ENCODE results near the gene GGNBP2.
A peak's percentile ranks its signal among the peaks of the same experiment; 100 is the strongest.
"Not testable (repeated sequence)": the region's sequence is repeated elsewhere in the genome, so short reads cannot be mapped to it uniquely, and the experiment has no call there.

Gene GGNBP2

DNA sequence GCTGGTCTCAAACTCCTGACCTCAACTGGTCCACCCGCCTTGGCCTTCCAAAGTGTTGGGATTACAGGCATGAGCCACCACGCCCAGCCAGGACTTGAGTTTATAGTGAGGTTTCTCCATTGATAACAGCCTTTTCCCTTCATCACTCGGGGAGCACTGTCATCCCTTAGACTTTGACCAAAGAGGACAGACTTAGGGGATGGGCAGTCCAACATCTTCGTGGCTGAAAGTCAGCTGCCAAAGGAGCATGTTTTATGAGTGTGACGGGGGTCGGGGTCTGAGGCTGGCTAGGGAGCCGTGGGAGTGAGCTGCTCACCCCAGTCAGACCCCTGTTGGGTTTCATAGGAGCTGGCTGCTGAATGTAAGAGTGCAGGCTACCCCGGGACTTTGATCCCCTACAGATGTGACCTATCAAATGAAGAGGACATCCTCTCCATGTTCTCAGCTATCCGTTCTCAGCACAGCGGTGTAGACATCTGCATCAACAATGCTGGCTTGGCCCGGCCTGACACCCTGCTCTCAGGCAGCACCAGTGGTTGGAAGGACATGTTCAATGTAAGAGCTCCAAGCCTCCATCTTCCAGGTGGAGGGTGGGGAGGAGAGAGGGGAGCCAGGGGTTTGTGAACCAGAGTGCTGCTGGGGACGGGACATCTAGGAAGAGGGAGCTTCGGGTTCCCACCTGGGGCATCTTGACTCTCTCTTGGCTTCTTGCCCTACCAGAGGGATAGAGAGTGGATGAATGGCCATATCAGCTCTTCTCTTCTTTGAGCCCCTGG is 50.1 kb downstream of the GGNBP2 start:
- intact Hi-C loops (cut with DNase I), result no loop called here
- peak in 1 of 42 donors; percentile 14 for DNase-seq

DNA sequence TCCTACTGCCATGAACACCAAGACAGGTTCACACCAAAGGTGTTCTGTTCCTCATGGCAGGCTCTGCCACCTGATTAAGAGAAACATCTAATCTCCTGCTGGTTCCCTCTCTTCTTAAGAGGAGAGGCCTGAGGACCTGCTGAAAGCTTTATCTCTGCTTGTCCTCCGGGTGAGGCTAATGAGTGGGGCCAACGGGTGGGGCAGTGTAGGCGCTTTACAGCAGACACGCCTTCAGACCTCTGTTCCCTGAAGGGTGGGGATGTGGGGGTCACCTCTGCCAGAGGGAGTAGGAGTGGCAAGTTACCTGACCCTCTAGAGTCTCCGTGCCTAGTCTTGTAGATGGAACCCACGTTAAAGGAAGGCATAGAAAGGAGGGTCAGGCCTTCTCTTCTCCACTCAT is 52.5 kb downstream of the GGNBP2 start:
- peak in 2 of 42 donors; percentile 5 to 13 for DNase-seq

DNA sequence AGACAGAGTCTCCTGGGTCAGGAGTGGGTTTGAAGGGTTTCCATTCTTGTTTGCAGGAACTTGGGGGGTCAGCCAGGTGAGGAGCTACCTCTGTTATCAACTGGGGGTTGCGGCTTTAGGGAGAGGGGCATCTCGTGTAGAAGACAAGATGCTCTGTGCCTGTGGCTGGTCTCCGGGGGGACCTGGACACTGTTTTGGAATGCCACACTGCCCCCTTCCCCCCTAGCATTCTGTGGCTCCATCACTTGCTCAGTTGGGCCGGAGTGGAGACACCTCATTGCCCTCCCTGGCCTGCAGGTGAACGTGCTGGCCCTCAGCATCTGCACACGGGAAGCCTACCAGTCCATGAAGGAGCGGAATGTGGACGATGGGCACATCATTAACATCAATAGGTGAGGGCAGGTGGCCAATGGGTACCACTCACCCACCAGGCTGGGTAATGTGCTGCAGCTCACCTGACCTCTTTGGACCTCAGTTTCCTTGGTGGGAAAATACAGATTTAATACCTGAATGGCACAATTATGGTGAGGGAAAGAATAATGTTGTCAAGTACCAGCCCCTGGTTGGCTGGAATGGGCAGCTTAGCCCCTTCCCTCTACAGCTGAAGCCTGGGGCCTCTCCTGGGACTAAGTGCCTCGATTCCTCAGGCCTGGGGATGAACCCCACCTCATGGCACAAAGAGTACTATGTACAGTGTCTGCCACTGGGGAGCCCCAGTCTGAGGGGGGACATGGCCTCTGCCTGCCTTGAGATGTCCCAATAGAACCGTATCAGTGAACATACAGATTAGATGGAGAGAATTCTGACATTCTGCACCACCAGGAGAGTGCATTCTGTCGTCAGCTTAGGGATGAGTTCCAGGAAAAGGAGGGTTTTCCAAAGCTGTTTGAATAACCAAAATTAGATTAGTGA is 53.4 kb downstream of the GGNBP2 start:
- peak in 1 of 42 donors; percentile 19 for DNase-seq
- intact Hi-C loops (cut with DNase I), result no loop called here

More for the DNA sequence above, 52.5 kb downstream of the GGNBP2 start:
- intact Hi-C loops (cut with DNase I), result no loop called here

DNA sequence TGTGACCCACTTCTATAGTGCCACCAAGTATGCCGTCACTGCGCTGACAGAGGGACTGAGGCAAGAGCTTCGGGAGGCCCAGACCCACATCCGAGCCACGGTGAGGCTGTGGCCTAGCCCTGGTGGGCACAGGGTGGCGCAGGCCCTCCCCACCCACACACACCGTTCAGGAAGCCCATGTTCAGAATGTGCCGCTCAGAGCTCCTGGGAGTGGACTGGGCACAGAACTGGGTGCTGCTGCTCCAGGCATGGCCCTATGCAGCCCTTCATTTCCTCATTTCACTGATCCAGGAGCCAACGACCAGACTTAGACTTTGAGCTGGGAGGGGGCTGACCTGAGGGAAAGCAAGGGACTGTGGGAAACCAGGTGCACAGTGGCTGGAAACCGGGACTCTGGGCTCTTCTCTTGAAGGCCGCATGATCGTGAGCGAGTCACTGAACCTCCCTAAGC is 54.3 kb downstream of the GGNBP2 start:
- DNase-seq, result peak in 1 of 42 donors; percentile 16
- intact Hi-C loops (cut with DNase I), result no loop called here

DNA sequence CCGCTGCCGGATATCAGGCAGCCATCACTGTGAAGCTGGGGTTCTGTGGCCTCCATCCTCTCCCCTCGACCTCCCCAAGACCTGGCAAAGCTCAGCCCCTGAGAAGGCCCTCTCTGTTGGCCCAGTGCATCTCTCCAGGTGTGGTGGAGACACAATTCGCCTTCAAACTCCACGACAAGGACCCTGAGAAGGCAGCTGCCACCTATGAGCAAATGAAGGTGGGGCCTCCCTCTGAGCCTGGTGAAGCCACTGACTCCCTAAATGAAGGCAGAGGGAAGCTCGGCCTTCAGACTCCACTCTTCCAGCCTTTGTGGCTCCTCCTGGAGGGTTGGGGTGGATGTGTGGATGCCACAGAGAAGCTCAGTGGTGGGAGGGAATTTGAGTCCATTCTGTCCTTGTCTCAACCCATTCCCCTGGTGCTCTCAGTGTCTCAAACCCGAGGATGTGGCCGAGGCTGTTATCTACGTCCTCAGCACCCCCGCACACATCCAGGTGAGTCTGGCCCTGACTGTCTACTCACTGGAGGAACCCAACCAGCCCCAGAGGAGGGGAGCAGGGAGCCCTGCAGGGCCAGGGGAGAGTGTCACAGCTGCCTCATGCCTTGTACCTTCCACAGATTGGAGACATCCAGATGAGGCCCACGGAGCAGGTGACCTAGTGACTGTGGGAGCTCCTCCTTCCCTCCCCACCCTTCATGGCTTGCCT is 55.0 kb downstream of the GGNBP2 start:
- DNase-seq, result no peak
- intact Hi-C loops (cut with DNase I), result loop anchor here (2.0 kb wide), 1 partner anchor 1009 kb away; the partner anchor contains the start of gene SYNRG

DNA sequence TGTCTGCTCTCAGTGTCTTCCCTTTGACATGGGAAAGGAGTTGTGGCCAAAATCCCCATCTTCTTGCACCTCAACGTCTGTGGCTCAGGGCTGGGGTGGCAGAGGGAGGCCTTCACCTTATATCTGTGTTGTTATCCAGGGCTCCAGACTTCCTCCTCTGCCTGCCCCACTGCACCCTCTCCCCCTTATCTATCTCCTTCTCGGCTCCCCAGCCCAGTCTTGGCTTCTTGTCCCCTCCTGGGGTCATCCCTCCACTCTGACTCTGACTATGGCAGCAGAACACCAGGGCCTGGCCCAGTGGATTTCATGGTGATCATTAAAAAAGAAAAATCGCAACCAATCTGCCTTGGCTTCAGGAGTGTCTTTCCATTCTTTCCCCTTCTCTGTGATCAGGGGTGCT is 55.7 kb downstream of the GGNBP2 start:
- intact Hi-C loops (cut with DNase I), result loop anchor here (2.0 kb wide), 1 partner anchor 1008 kb away; the partner anchor contains the start of gene SYNRG
- DNase-seq, result no peak

DNA sequence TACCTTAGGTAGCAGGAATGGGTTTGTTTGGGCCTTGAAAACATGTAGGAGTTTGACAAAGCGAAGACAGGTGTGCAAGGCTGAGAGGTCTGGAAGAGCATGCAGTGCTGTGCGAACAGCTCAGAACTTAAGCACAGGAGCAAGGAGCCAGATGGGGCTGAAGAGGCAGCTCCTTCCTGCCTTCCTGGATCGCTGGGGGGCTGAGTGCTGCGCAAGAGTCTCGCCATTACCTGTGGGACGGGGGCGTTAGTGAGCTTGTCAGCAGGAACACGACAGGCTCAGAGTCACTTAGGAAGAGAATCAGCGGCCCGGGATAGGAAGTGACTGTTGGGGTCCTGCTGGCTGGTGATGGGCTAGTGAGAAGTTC is 56.2 kb downstream of the GGNBP2 start:
- intact Hi-C loops (cut with DNase I), result loop anchor here (1.0 to 2.0 kb wide), 2 partner anchors 56 to 1008 kb away; partner anchors contain the start of gene SYNRG
- peak in 17 of 42 donors; percentile 16 to 78 (median 55) for DNase-seq

DNA sequence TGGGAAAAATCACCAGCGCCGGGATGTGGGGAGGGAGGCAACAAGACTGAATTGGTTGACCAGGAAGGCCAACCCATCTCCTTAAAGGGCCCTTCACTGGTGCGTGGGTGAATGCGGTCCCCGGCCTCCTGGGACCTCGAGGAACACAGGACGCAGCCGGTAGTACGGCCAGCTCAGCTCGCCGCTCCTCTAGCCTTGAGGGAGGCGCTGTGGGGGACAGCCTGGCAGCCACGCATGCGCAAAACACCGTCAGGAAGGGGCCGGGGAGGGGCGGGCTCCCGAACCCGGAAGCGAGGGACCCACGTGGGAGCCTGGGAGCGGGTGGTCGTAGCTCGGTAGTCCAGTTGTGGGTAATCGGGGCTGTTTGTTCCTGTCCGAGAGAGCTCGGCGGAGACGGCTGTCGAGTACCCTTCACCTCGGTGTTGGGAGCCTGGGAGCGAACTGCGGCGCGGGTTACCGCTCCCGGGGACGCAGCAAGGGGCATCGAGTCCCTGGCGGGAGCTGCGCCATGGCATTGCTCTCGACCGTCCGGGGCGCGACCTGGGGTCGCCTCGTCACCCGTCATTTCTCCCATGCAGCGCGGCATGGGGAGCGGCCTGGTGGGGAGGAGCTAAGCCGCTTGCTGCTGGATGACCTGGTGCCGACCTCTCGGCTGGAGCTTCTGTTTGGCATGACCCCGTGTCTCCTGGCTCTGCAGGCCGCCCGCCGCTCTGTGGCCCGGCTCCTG is 56.7 kb downstream of the GGNBP2 start, which contains the start of gene MRM1:
Gene MRM1 (plus strand): TSS at position 281 of the 727 bp plus-strand sequence. CDS start 228 bp downstream, at position 509.
- intact Hi-C loops (cut with DNase I), result loop anchor here (1.0 to 2.0 kb wide), 2 partner anchors 56 to 1007 kb away; partner anchors contain the start of gene SYNRG
- DNase-seq, result peak; percentile 90 to 98 (median 95)

DNA sequence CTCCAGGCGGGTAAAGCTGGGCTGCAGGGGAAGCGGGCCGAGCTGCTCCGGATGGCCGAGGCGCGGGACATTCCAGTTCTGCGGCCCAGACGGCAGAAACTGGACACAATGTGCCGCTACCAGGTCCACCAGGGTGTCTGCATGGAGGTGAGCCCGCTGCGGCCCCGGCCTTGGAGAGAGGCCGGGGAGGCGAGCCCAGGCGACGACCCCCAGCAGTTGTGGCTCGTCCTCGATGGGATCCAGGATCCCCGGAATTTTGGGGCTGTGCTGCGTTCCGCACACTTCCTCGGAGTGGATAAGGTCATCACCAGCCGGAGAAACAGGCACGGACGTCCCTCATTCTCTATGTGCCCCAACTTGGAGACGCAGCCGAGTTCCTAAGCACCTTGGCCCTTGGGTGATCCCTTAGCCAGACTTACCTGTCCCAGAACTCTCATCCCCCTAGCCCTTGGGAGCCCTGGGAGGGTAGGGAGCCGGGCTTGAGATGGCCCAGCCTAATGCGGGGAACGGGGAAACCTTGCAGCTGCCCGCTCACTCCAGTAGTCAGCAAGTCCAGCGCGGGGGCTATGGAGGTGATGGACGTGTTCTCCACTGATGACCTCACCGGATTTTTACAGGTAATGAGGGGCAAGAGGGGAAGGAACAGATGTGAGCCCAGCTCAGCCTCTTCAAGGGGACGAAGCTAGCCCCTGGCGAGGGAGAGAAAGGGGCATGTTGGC is 57.5 kb downstream of the GGNBP2 start:
- intact Hi-C loops (cut with DNase I), result no loop called here
- DNase-seq, result peak in 24 of 42 donors; percentile 7 to 57 (median 20)

DNA sequence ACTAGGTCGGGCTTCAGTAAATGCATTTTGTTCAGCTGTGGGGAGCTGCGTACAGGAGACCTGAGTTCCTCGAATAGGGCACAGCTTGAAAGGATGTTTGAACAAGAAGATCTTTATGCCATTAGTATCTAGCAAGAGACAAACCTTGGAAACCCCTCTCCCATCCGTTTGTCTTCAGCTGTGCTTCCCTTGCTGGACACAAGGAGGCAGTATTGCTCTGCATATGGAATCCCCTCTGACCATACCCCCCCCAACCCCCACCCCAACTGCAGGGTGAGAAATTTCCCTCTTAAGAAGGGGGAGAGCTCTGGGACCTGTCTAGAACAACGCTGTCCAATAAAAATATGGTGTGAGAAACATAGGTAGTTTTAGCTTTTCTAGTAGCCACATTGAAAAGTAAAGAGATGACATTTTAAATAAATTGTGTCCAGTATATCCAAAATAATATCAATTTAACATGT is 58.2 kb downstream of the GGNBP2 start:
- DNase-seq, result peak in 39 of 42 donors; percentile 31 to 83 (median 60)
- intact Hi-C loops (cut with DNase I), result no loop called here

DNA sequence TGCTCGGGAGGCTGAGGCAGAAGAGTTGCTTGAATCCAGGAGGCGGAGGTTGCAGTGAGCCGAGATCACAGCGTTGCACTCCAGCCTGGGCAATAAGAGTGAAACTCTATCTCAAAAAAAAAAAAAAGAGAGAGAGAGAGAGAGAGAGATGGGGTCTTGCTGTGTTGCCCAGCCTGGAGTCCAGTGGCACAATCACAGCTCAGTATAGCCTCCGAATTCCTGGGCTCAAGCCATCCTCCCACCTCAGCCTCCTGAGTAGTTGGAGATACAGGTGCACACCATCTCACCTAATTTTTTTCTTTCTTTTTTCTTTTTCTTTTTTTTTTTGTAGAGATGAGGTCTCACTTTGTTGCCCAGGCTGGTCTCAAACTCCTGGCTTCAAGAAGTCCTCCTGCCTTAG is 60.3 kb downstream of the GGNBP2 start:
- intact Hi-C loops (cut with DNase I); DNase-seq: not testable (repeated sequence)

DNA sequence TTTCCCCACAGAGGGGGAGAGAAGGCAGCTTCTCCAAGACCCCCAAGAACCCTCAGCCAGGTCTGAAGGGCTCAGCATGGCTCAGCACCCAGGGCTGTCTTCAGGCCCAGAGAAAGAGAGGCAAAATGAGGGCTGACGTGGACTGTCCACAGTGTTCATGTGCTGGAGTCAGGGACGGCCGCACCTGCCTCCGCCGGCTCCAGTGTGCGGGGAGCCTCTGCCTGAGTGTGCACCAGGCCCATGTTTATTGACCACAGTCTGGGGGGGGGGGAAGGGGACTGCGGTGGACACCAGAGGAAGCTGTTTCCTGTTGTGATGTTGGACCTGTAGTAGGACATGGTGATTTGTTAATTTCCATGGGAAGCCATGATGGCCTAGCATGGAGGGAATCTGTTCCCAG is 63.6 kb downstream of the GGNBP2 start:
- intact Hi-C loops (cut with DNase I), result no loop called here
- DNase-seq, result no peak

DNA sequence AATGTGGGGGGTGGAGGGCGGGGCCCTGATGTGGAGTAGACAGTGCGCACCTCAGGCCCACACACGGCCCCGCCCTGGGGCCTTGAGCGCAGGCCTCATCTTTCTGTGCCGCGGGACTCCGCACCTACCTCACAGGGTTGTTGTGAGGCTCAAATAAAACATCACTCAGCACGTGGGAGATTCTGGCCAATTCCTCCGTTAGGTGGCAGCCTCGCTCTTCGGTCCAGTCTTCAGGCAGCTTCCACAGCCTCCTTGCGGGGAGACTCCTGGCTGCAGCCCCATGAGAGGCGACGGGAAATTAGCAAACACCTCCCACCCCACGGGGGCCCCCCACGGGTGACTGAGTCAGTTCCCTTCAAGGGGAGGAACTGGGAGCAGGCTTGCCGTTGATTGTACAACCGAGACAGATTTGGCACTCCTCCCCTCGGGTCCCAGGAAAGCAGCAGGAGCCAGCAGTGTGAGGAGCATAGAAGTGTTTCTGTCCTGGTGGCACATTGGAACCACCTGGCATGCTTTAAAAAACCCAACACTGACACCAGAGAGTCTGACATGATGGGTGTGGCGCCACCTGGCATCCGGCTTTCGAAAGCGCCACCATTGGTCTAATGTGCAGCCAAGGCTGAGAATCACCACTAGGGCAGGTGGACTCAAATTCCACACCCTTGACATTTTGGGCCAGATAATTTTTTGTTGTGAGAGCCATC is 64.2 kb downstream of the GGNBP2 start:
- peak in 41 of 42 donors; percentile 29 to 86 (median 67) for DNase-seq
- intact Hi-C loops (cut with DNase I), result no loop called here

DNA sequence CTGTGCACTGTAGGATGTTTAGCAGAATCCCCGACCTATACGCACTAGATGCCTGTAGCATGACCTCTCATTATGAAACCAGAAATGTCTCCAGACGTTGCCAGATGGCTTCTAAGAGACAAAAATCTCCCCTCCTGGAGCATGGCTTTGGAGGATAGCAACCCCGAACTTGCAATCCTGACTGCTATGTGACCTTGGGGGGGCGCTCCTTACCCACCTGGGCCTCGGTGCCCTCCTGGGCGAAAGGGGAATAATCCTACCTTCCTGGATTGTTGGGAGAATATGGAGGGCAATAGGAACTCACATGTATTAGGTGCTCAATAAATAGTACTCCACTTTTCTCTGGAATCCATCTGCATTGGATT is 64.8 kb downstream of the GGNBP2 start:
- no peak for DNase-seq
- intact Hi-C loops (cut with DNase I), result no loop called here

DNA sequence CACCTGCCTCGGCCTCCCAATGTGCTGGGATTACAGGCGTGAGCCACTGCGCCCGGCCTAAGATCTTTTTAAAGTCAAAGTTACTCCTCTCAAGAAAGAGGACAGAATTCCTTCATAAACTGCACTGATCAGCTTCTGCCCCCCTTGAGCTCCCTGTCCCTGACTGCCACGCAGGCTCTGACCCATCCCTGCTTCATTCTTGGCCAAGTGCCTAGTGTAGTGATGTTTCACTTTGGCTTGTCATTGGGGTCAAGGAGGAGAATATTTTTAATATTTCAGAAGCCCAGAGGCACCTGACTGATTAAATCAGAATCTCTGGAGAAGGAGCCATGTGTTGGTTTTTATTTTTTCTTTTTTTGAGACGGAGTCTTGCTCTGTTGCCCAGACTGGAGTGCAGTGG is 65.8 kb downstream of the GGNBP2 start:
- DNase-seq, result no peak
- intact Hi-C loops (cut with DNase I), result no loop called here

DNA sequence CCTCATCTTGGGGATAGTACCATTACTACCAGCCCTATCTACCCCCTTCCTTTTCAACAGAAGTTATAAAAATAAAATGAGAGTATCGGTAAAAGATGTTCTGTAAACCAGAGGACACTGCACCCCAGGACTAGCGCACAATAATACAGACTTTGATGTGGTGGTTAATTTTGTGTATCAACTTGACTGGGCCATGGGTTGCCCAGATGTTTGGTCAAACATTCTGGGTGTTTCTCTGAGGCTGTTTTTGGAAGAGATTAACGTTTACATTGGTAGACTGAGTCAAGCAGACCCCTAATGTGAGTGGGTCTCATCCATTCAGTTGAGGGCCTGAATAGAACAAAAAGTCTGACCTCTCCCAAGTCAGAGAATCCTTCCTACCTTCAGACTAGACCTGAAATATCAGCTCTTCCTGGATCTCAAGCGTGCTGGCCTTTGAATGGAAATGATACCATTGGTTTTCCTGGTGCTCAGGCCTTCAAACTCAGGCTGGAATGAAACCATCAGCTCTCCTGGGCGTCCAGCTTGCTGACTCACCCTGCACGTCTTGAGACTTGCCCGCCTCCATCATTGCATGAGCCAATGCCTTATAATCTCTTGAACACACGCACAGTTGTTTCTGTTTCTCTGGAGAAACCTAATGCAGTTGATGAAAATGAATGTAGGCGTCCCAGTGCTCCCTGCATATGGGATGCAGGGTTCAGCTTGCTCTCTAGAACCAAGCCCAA is 66.8 kb downstream of the GGNBP2 start:
- intact Hi-C loops (cut with DNase I), result no loop called here
- no peak for DNase-seq

Measured in head of caudate nucleus (tissue), 42 donors.